AG04450 (cell line): ENCODE results near the gene ANGEL2. TPM values are rescaled to one million over a fixed set of nuclear protein-coding genes. Genes with fewer than 3 reads are reported as not detected.

Experiments
- CTCF ChIA-PET: fragments of 300-600, 350-600 bp; formaldehyde crosslinking; extraction: SDS; loops from one replicate; lab custom pipeline; 2022; ENCODE audit warnings: antibody characterized with exemption, inconsistent platforms; lab: Charles Lee
- POLR2A ChIA-PET: fragments of 350-600 bp; formaldehyde crosslinking; extraction: SDS; loops from one replicate; lab custom pipeline; 2021; ENCODE audit warnings: antibody characterized with exemption, inconsistent platforms; lab: Yijun Ruan, JAX
- DNase-seq: peaks from one replicate; pipeline ENCODE4 v3.0.0-alpha.2; 2011; ENCODE audit warnings: low read depth, low spot score
- H3K27ac ChIP-seq: one replicate; pipeline ENCODE4 v1.5.1; 2012; ENCODE audit warnings: low read depth, low read length, control low read depth
- H3K27me3 ChIP-seq: one replicate; pipeline ENCODE4 v1.6.0; 2012; ENCODE audit warnings: low read length; ENCODE audit not compliant: control insufficient read depth, insufficient read depth
- H3K4me3 ChIP-seq: 2 replicates; pipeline ENCODE4 v1.5.1; 2011; ENCODE audit warnings: mild to moderate bottlenecking, low read depth, low read length, control low read depth
- H3K9me3 ChIP-seq: 2 replicates; pipeline ENCODE4 v1.5.1; 2012; ENCODE audit warnings: low read length; ENCODE audit not compliant: control insufficient read depth, insufficient read depth
- polyA plus RNA-seq: library from polyadenylated mRNA; depleted of rRNA; stranded (reverse); fragments of >200 nt; gene quantifications from 2 replicates; pipeline ENCODE4 v1.2.3, GENCODE V29; 2011
- TF ChIP-seq, protein P1 (sequence below): IDR thresholded peaks from 2 replicates; pipeline ENCODE4 v1.5.1; 2011; ENCODE audit warnings: low read depth, low read length, control low read depth, inconsistent platforms

ANGEL2 gene
- polyA plus RNA-seq, 1 experiment: 30.6 TPM

DNA sequence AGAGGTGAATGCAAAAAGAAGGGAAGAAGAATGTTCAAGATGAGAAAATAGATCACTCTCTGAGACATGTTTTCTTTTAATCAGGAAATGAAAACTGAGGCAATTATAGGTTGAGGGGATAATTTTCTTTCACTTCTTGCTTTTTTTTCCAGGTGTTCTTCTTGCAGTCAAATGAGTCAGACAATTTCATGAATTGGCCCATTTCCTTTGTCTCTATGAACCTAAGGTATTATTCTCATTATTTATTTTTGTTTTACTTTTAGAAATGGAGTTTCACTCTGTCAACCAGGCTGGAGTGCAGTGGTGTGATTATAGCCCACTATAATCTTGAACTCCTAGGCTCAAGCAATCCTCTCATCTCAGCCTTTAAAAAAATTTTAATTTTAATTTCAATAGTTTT lies 68.8 kb downstream of the ANGEL2 start:
- H3K9me3 ChIP-seq: no peaks in the 10 kb centered on the region; the same call in 1 of the 2 replicates
- no peak for DNase-seq
- peaks cover 16% of the 10 kb centered on the region for H3K27me3 ChIP-seq
- no peak overlapping the region for H3K27ac ChIP-seq
- no peak overlapping the region for H3K4me3 ChIP-seq
- ChIA-PET CTCF (interaction anchor here (1.3 kb wide), 1 partner anchor 19 kb away, joined by 3 read pairs; no protein-coding TSS in a partner anchor), POLR2A (no interaction called here)
- TF ChIP-seq, protein P1, sequence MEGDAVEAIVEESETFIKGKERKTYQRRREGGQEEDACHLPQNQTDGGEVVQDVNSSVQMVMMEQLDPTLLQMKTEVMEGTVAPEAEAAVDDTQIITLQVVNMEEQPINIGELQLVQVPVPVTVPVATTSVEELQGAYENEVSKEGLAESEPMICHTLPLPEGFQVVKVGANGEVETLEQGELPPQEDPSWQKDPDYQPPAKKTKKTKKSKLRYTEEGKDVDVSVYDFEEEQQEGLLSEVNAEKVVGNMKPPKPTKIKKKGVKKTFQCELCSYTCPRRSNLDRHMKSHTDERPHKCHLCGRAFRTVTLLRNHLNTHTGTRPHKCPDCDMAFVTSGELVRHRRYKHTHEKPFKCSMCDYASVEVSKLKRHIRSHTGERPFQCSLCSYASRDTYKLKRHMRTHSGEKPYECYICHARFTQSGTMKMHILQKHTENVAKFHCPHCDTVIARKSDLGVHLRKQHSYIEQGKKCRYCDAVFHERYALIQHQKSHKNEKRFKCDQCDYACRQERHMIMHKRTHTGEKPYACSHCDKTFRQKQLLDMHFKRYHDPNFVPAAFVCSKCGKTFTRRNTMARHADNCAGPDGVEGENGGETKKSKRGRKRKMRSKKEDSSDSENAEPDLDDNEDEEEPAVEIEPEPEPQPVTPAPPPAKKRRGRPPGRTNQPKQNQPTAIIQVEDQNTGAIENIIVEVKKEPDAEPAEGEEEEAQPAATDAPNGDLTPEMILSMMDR: no peak

DNA sequence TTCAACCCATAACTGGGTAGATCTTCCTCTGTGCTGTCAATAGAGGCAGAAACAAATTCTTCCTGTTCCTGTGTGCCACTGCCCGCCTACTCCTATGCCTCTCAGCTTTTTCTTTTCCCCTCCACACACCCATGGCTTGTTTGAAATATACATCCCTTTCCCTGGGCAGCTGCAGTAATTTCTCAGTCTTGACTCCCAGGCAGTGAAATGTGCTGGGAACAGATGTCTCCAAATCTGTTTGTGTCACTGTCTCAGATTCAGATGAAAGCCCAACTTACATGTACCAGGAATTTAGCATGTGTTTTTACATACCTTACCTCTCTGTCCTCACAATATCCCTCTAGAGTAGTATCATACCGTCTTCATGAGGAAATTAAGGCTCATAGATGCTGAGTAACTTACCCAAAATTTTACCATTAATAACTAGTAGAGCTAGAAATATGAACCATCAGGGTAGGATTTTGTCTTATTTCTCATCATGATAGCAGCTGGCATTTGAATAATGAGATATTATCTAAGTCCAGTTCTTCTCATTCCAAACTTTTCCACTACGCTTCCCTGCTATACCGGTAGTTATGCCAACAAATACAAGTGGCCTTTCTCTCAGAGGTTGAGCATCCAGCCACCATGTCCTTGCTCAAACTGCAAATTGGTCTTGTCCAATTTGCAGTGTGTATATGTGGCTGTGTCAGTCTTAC lies 70.1 kb downstream of the ANGEL2 start:
- Histone ChIP-seq H3K27me3 (peaks cover 16% of the 10 kb centered on the region), H3K27ac (no peak overlapping the region), H3K4me3 (no peak overlapping the region), H3K9me3 (peaks cover 3% of the 10 kb centered on the region)
- TF ChIP-seq, protein P1: no peak
- CTCF ChIA-PET: interaction anchor here (1.0 to 1.3 kb wide), 2 partner anchors 21 to 131 kb away, joined by 3 read pairs; no protein-coding TSS in a partner anchor
- POLR2A ChIA-PET: no interaction called here
- no peak for DNase-seq

DNA sequence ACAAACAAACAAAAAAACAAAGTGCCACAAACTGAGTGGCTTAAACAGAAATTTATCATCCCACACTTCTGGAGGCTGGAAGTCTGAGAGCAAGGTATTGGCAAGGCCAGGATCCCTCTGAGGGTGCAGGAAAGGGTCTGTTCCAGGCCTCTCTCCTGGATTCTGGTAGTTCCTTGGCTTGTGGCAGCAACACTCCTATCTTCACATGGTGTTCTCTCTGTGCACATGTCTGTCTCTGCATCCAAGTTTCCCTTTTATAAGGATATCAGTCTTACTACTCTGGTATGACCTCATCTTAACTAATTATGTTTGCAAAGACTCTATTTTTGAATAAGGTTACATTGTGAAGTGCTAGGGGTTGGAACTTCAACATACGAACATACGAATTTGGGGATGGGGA lies 70.6 kb downstream of the ANGEL2 start:
- CTCF ChIA-PET: no interaction called here
- peaks cover 5% of the 10 kb centered on the region for H3K9me3 ChIP-seq
- H3K27me3 ChIP-seq: peaks cover 16% of the 10 kb centered on the region
- H3K4me3 ChIP-seq: no peak overlapping the region
- DNase-seq: no peak
- TF ChIP-seq, protein P1: no peak
- POLR2A ChIA-PET: no interaction called here
- no peak overlapping the region for H3K27ac ChIP-seq

DNA sequence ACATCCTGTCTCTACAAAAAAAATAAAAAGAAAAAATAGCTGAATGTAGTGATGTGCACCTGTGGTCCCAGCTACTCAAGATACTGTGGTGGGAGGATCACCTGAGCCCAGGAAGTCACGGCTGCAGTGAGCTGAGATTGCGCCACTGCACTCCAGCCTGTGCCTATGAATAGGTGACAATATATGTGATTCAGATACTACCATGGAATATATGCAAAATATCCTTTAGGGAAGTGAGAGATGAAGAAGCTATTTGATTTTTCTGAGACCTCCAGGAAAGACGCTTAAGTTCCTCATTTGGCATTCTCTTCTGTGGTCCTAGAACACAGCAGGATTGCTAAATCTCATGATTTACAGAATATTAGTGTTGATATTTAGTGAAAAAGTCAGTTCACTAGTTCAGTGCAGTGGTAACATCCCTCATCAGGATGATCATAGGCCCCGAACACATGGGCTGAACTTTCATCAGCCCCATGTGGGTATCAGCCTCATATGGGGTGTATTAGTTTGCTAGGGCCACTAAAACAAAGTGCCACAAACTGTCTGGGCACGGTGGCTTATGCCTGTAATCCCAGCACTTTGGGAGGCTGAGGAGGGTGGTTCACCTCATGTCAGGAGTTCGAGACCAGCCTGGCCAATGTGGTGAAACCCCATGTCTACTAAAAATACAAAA lies 71.3 kb downstream of the ANGEL2 start:
- ChIA-PET POLR2A (no interaction called here), CTCF (no interaction called here)
- Histone ChIP-seq H3K9me3 (peaks cover 5% of the 10 kb centered on the region), H3K27me3 (peaks cover 16% of the 10 kb centered on the region), H3K27ac (no peak overlapping the region), H3K4me3 (no peak overlapping the region)
- TF ChIP-seq, protein P1: no peak
- DNase-seq: no peak

DNA sequence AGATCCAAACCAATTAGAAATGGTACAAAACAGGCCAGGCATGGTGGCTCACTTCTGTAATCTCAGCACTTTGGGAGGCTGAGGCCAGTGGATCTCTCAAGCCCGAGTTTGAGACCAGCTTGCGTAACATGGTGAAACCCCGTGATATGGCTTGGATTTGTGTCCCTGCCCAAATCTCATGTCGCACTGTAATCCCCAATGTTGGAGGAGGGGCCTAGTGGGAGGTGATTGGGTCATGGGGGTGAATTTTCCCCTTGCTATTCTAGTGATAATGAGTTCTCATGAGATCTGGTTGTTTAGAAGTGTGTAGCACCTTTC lies 72.3 kb downstream of the ANGEL2 start:
- Histone ChIP-seq H3K4me3 (no peak overlapping the region), H3K27me3 (peaks cover 13% of the 10 kb centered on the region), H3K27ac (no peak overlapping the region), H3K9me3 (peaks cover 5% of the 10 kb centered on the region)
- no peak for DNase-seq
- CTCF ChIA-PET: no interaction called here
- TF ChIP-seq, protein P1: no peak
- POLR2A ChIA-PET: interaction anchor here (0.6 kb wide), 1 partner anchor 20 kb away, joined by 4 read pairs; no protein-coding TSS in a partner anchor
